ENCODE data around the gene ZC3HAV1. TPM values are rescaled to one million over a fixed set of nuclear protein-coding genes. Genes with fewer than 3 reads are reported as not detected.

The ZC3HAV1 gene
- total RNA-seq, 4 donors from 2014 or later, result 30.3 to 38.2 (median 31.7) TPM

DNA sequence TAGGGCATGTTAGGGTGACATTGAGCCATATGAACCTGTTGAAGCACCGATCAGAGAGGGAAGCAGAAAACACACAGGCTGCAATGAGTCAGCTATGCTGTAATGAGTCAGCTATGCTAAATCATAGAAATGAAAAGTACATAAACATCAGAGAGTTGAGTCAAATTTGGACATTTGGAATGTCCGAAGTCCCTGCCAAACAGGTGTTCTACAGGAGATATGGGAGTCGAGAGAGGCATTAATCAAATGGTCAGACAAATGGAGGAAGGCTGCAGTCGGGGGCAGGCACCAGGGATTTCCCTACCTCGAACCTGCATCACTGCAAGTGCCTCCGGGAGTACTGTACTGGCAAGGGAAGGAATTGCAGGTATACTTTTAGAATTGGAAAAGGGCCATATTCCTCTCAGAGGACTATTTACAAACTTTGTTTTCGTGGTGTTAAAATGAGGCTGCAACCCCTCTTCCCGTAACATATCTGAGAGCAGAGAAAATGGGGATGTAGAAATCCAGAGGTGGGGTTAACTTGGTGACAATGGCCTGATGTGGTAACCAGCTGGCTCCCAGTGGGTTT lies 8.8 kb upstream of the ZC3HAV1 start:
- DNase-seq (ENCODE audit: low spot score in 2 of 2), result no peak
- Histone ChIP-seq H3K4me3 (no peak overlapping the region), H3K36me3 (no peaks in the 10 kb centered on the region), H3K9me3 (no peaks in the 10 kb centered on the region), H3K27ac (no peak overlapping the region), H3K27me3 (no peaks in the 10 kb centered on the region), H3K4me1 (no peaks in the 10 kb centered on the region)
- 60 to 65% methylated on average over 8 of the region's 8 CpGs for WGBS, 2 donors
- no peak for TF ChIP-seq CTCF (IDR thresholded peaks at IDR 0.05)
- no peak for TF ChIP-seq EP300 (IDR thresholded peaks at IDR 0.05)
- TF ChIP-seq POLR2A (IDR thresholded peaks at IDR 0.05), result no peak

DNA sequence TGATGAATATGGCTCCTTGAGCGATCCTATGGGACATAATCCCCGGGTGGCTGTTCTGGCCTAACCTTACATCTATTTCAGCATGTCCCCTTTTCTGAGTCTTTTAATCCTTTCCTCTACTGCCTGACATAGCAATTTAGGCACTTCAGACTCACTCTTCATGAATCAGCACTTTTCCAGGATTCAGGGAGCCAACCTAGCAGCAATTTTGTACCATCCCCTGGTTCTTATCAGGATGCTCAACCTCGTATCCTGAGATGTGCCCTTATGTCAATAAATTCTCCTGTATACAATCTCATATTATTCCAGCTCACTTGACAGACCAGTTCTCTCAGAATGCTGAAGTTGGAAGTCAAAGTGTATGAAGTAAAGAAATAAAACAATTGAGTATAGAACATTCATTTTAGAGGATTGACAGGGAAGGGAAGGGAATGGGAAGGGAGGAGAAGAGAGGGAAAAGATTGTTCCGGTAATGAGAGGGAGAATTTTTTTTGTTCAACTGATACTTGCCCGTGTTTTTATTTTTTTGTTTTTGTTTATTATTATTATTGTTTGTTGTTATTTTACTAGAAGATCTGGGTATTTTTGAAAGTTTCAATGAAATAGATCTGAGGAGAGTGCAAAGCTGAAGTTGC lies 8.2 kb upstream of the ZC3HAV1 start:
- no peak for TF ChIP-seq POLR2A (IDR thresholded peaks at IDR 0.05)
- TF ChIP-seq CTCF (IDR thresholded peaks at IDR 0.05), result no peak
- no peak for TF ChIP-seq EP300 (IDR thresholded peaks at IDR 0.05)
- no peak for DNase-seq (ENCODE audit: low spot score in 2 of 2)
- Histone ChIP-seq H3K4me1 (no peaks in the 10 kb centered on the region), H3K27ac (no peak overlapping the region), H3K27me3 (no peaks in the 10 kb centered on the region), H3K9me3 (no peaks in the 10 kb centered on the region), H3K36me3 (no peaks in the 10 kb centered on the region), H3K4me3 (no peak overlapping the region)
- 81 to 86% methylated on average over 5 of the region's 5 CpGs for WGBS, 2 donors

GRCh38 chr7:139116999-139117398 lies 7.5 kb upstream of the ZC3HAV1 start:
- Histone ChIP-seq H3K27ac (no peak overlapping the region), H3K27me3 (no peaks in the 10 kb centered on the region), H3K4me1 (no peaks in the 10 kb centered on the region), H3K4me3 (no peak overlapping the region), H3K9me3 (no peaks in the 10 kb centered on the region), H3K36me3 (no peaks in the 10 kb centered on the region)
- 92 to 95% methylated on average over 3 of the region's 3 CpGs for WGBS, 2 donors
- no peak for DNase-seq (ENCODE audit: low spot score in 2 of 2)
- TF ChIP-seq EP300 (IDR thresholded peaks at IDR 0.05) (no peak), CTCF (IDR thresholded peaks at IDR 0.05) (no peak), POLR2A (IDR thresholded peaks at IDR 0.05) (no peak)

GRCh38 chr7:139115104-139115503 lies 5.6 kb upstream of the ZC3HAV1 start:
- H3K36me3 ChIP-seq, result no peaks in the 10 kb centered on the region
- TF ChIP-seq EP300 (IDR thresholded peaks at IDR 0.05), result no peak
- no peak for TF ChIP-seq CTCF (IDR thresholded peaks at IDR 0.05)
- TF ChIP-seq POLR2A (IDR thresholded peaks at IDR 0.05), result no peak
- no peak overlapping the region for H3K27ac ChIP-seq
- DNase-seq (ENCODE audit: low spot score in 2 of 2), result no peak
- 88 to 95% methylated on average over 3 of the region's 3 CpGs for WGBS, 2 donors
- H3K9me3 ChIP-seq, result no peaks in the 10 kb centered on the region
- H3K4me3 ChIP-seq, result no peak overlapping the region
- no peaks in the 10 kb centered on the region for H3K27me3 ChIP-seq
- peaks cover 0 to 6% (median 0%) of the 10 kb centered on the region in 4 donors for H3K4me1 ChIP-seq

GRCh38 chr7:139114585-139114984 lies 5.1 kb upstream of the ZC3HAV1 start:
- H3K4me3 ChIP-seq, result no peak overlapping the region
- 72 to 92% methylated on average over 5 of the region's 5 CpGs for WGBS, 2 donors
- no peak for TF ChIP-seq EP300 (IDR thresholded peaks at IDR 0.05)
- TF ChIP-seq CTCF (IDR thresholded peaks at IDR 0.05), result no peak
- no peak for TF ChIP-seq POLR2A (IDR thresholded peaks at IDR 0.05)
- H3K27ac ChIP-seq, result no peak overlapping the region
- no peaks in the 10 kb centered on the region for H3K36me3 ChIP-seq
- DNase-seq (ENCODE audit: low spot score in 2 of 2), result no peak
- peaks cover 0 to 9% (median 0%) of the 10 kb centered on the region in 4 donors for H3K4me1 ChIP-seq
- H3K27me3 ChIP-seq, result no peaks in the 10 kb centered on the region
- H3K9me3 ChIP-seq, result no peaks in the 10 kb centered on the region
